GM12864 (cell line): Measurements from ENCODE around the gene ABHD6.

Experiments used
- DNase-seq: peaks from one replicate; pipeline ENCODE4 v3.0.0-alpha.2; 2011; ENCODE audit warnings: low read depth
- H3K4me3 ChIP-seq: 2 replicates; pipeline ENCODE4 v1.5.1; 2011; ENCODE audit warnings: mild to moderate bottlenecking, low read depth, low read length, control low read depth
- TF ChIP-seq, protein P1 (sequence below): IDR thresholded peaks from 2 replicates; pipeline ENCODE4 v1.5.1; 2011; ENCODE audit warnings: low read depth, mild to moderate bottlenecking, moderate library complexity, low read length, control low read depth, inconsistent platforms; ENCODE audit errors: missing control alignments

Gene ABHD6

DNA sequence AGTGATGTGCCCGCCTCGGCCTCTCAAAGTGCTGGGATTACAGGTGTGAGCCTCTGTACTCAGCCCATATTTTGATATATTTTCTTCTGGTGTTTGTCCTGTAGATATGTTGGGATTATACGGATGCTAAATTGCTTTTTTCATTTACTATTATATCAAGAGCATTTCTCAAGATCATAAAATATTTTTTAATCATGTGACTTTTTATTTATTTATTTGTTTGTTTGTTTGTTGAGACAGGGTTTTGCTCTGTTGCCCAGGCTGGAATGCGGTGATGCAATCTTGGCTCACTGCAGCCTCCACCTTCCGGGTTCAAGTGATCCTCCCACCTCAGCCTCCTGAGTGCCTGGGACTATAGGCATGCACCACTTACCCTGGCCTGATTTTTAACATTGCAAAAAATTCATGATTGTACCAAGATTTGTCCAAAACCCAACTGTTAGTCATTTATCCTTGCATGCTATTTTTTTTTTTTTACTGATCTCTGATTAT is 92.4 kb downstream of the ABHD6 start:
- no peak overlapping the region for H3K4me3 ChIP-seq
- DNase-seq: no peak
- TF ChIP-seq, protein P1, sequence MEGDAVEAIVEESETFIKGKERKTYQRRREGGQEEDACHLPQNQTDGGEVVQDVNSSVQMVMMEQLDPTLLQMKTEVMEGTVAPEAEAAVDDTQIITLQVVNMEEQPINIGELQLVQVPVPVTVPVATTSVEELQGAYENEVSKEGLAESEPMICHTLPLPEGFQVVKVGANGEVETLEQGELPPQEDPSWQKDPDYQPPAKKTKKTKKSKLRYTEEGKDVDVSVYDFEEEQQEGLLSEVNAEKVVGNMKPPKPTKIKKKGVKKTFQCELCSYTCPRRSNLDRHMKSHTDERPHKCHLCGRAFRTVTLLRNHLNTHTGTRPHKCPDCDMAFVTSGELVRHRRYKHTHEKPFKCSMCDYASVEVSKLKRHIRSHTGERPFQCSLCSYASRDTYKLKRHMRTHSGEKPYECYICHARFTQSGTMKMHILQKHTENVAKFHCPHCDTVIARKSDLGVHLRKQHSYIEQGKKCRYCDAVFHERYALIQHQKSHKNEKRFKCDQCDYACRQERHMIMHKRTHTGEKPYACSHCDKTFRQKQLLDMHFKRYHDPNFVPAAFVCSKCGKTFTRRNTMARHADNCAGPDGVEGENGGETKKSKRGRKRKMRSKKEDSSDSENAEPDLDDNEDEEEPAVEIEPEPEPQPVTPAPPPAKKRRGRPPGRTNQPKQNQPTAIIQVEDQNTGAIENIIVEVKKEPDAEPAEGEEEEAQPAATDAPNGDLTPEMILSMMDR: no peak

DNA sequence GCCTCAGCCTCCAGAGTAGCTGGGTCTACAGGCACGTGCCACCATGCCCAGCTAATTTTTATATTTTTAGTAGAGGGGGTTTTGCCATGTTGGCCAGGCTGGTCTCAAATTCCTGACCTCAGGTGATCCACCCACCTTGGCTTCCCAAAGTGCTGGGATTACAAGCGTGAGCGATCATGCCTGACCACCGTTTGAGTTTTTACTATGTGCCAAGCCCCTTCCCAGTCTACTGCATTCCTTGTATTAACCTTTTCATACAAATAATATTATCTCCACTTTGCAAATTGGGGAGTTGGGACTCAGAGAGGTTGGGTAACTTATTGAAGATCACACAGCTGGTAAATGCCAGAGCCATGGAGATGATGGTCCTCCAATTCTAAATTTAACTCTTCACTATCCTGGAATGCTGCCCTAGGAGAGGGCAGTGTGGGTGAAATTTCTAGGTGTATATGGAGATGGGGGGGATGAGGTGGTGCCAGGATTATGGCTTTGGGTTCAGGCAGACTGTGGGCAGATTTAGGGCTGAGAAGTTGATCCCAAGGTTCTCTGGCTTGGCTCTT is 94.1 kb downstream of the ABHD6 start:
- no peak overlapping the region for H3K4me3 ChIP-seq
- DNase-seq: no peak
- TF ChIP-seq, protein P1: no peak

DNA sequence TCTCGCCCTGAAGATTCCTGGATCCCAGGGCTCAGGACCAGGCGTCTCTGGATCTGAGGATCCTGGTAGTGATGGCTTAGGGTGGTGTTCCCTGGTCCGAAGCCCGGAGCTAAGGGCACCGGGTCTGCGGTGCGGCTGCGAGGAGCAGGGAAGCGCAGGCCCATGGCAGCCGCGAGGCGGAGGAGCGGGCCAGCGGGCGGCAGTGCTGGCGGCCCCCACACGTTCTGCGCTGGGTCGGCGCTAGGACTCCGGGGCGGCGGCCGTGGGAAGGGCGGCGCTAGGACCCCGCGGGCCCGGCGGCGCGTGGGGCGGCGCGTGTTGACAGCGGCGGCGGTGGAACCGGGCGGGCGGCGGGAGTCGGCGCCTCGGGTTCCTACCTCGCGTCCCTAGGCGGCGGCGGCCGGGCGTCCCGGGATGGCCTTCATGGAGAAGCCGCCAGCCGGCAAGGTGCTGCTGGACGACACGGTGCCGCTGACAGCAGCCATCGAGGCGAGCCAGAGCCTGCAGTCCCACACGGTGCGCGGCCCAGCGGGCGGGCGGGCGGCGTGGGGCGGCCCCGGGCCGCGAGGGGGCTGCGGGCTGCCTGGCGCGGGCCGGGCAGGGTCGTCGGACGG is 95.1 kb downstream of the ABHD6 start, which contains the start of gene PXK:
PXK (plus strand) TSS at position 318 of the 614 bp plus-strand sequence; CDS start at position 415, 97 bp downstream.
- peak within 1 kb of the TSS; percentile 91 for H3K4me3 ChIP-seq
- TF ChIP-seq, protein P1: peak; percentile 25
- DNase-seq: no peak

DNA sequence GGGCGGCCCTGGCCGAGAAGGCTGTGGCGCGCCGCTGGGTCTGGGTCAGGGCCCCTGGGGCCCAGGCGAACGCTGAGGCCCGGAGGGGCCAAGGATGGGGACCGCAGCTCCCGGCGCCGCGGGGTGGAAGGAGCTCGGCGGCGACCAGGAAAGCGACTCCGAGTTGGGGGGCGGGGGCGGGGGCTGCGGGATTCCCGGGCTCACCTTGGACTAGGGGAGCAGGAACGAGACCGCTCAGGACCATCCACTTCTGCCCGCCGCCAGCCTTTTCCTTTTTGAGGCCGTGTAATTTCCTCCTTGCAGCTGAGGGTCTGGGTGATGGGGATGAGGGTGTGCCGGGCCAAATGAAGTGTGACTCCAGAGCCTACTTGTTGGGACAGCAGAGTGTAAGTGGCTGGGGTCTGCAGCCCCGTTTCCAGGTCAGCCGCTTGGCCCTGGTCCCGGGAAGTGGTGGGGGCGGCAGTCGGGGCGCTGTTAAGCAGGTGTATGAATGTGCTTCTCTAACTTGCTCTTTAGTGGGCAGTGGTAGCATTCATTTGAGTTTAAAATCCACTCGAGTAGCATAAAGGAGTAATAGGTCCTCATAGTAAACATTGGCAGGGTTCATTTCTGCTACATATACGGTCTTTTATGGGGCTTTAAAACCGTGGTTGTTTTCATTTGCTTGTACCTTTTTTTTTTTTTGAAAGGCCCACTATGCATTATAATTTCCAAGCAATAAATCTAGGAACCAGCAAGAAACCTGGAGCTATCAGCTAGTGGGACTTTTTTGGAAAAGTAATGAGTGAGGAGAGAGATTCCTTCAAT is 95.8 kb downstream of the ABHD6 start:
- TF ChIP-seq, protein P1: peak; percentile 36
- peak overlapping the region; percentile 91 for H3K4me3 ChIP-seq
- no peak for DNase-seq

DNA sequence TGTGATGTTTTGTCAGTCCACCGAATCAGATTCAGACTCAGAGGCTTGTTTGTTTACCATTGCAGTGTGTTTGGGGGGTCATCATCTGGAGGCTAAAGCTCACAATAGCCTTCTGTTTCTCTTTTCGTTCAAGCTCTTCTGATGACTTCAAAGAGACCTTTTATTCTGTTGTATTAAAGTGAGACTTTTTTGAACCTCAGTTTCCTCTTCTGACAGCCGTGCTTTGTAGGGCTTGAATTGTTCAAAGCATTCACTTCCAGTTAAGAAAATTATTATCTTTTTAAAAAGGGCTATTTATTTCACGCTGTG is 96.4 kb downstream of the ABHD6 start:
- TF ChIP-seq, protein P1: no peak
- DNase-seq: no peak
- peak overlapping the region; percentile 91 for H3K4me3 ChIP-seq

DNA sequence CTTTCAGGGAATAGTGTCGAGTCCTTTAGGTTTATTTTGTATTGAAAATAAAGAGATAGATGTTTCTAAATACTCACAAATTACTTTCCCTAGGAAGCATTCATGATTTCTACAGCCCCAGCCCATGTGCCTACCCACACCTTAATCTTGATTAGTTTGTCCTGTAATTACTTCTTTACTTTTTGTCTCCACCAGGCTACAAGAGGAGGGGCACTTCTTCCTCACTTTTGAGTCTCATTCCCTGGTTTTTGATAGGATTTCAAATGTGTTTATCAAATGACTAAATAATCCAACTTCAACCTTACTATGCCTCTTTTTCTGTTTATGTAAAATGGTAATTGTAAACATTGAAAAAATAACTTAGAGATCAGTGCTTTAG is 96.9 kb downstream of the ABHD6 start:
- TF ChIP-seq, protein P1: no peak
- no peak for DNase-seq
- H3K4me3 ChIP-seq: no peak overlapping the region
